G401.6 (cell line): ENCODE data around the gene ELOVL1.
"Not testable (repeated sequence)": the region's sequence is repeated elsewhere in the genome, so short reads cannot be mapped to it uniquely, and the experiment has no call there.

Source experiments
- FAIRE-seq: peaks from 2 replicates; lab custom pipeline; 2012; peaks lifted over from hg19 to GRCh38; lab: Jason Lieb, UNC

The ELOVL1 gene

DNA sequence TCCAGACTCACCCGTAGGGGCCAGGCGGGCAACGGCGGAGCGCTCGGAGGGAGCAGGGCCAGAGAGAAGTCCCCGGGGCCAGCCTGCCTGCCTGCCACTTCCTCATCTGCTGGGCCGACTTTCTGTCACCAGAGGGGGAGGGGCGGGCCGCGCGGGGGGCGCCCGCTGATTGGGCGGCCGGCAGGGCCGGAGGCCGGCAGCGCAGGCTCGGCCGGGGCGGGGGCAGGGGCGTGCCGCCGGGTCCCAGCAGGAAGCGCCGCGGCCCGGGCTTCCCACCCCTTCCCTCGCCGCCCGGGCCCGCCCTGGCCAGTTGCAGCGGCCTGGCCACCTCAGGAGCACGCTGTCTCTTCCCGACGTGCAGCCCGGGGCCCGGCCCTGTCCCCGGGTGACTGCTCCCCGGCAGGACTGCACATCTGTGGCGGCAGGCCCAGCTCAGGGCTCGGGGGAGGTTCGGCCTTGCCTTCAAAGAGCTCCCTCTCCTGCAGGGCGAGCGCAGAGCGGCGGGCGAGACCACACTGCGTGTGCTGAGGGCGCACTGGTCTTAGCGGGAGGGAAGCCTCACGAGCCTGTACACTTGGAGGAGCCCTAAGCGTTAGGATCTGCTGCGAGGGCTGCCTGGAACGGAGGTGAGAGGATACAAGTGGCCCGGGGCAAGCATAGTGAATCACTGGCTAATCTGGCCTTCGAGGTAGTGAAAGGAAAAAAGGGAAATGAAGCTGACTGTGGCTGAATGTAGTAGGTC, at the start of gene ELOVL1:
TSS of gene ELOVL1 (minus strand) at position 108 of the 742 bp plus-strand sequence. CDS start 2,402 bp downstream, outside the sequence.
- no peak for FAIRE-seq

GRCh38 chr1:43415901-43416300, 48.1 kb upstream of the ELOVL1 start:
- no peak for FAIRE-seq

GRCh38 chr1:43414634-43415223, 46.9 kb upstream of the ELOVL1 start:
- FAIRE-seq = no peak

DNA sequence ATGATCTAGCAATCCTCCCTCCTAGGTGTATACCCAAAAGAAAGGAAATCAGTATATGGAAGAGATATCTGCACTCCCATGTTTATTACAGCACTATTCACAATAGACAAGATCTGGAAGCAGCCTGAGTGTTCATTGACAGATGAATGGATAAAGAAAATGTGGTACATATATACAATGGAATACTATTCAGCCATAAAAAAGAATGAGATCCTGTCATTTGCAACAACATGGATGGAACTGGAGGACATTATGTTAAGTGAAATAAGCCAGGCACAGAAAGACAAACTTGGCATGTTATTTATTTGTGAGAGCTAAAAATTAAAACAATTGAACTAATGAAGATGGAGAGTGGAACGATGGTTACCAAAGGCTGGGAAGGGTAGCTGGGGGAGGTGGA, 45.6 kb upstream of the ELOVL1 start:
- FAIRE-seq = not testable (repeated sequence)

- no peak for FAIRE-seq
These were observed 42.8 kb upstream of the ELOVL1 start for GRCh38 chr1:43410571-43410970.

GRCh38 chr1:43405876-43406234, 38.0 kb upstream of the ELOVL1 start:
- FAIRE-seq = no peak

DNA sequence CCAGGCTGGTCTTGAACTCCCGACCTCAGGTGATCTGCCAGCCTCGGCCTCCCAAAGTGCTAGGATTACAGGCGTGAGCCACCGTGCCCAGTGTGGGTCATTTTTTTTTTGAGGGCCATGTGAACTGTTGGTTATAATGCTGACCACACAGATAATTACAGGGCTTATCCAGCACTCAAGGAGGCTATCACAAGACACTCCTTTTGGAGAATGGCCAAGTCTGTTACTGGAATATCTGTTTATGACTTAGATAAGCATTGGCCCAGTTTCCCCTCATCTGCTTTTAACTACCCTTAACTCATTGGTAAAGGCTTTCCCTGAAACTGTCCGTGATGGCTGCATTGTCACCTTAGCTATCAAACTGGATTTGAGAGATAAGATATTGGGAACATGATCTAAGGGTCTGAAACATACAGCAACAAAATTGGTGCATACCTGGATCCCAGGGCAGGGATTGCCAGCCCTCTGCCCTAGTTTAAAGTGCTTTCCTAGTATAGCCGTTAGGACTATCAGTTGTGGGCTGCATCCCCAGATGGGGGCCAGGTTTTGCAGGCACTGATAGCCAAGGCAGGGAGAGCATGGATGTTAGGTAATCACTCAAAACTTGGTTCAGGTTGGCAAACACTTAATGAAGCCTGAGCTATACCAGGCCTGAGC, 37.5 kb upstream of the ELOVL1 start:
- FAIRE-seq = no peak

GRCh38 chr1:43404353-43404752, 36.5 kb upstream of the ELOVL1 start:
- no peak for FAIRE-seq

- FAIRE-seq = no peak
These were observed 34.5 kb upstream of the ELOVL1 start for GRCh38 chr1:43402089-43402865.

DNA sequence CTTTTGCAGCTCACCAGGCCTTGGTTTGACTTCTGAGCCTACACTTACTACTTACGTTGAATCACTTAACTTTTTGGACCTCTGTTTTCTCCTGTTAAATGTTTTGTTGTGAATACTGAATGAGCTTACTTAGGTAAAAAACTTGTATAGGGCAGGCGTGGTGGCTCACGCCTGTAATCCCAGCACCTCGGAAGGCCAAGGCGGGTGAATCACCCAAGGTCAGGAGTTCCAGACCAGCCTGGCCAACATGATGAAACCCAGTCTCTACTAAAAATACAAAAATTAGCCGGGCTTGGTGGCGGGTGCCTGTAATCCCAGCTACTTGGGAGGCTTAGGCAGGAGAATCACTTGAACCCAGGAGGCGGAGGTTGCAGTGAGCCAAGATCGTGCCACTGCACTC, 32.6 kb upstream of the ELOVL1 start:
- FAIRE-seq = not testable (repeated sequence)

DNA sequence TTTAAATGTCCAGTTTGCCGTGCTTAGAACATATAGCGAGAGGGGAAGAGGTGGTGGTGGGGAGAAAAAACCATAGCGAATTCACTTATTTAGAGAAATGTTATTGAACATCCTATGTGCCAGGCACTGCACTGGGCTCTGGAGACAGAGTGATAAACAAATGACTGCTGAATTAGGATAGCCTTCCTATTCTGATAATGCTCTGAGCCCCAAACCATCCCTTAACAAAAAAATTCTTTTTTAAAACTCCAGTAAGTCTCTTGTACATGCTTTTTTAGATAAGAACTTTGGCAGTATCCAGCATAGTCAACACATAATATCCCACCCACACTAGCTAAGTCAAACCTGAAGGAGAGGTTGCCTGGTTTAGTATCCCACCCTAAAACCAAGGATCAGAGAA, 30.4 kb upstream of the ELOVL1 start:
- no peak for FAIRE-seq

GRCh38 chr1:43396059-43396458, 28.2 kb upstream of the ELOVL1 start:
- FAIRE-seq = no peak

GRCh38 chr1:43395523-43395922, 27.7 kb upstream of the ELOVL1 start:
- no peak for FAIRE-seq

DNA sequence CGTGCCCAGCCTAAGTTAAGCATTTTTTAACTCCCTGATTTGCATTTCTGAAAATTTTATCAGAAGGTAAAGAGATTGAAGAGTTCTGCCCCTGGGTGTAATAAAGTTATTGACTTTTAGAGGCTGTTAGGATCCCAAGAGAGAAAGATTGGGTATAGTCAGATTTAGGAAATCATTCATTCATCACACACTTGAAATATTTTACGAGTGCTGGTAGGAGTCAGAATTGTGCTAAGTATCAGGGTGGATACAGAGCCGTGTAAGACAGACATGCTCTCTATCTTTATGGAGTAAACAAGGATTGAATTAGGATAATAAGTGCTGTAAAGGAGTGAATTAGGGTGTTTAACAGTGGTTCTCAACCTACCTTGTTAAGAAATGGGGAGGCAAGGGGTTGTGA, 24.9 kb upstream of the ELOVL1 start:
- no peak for FAIRE-seq

DNA sequence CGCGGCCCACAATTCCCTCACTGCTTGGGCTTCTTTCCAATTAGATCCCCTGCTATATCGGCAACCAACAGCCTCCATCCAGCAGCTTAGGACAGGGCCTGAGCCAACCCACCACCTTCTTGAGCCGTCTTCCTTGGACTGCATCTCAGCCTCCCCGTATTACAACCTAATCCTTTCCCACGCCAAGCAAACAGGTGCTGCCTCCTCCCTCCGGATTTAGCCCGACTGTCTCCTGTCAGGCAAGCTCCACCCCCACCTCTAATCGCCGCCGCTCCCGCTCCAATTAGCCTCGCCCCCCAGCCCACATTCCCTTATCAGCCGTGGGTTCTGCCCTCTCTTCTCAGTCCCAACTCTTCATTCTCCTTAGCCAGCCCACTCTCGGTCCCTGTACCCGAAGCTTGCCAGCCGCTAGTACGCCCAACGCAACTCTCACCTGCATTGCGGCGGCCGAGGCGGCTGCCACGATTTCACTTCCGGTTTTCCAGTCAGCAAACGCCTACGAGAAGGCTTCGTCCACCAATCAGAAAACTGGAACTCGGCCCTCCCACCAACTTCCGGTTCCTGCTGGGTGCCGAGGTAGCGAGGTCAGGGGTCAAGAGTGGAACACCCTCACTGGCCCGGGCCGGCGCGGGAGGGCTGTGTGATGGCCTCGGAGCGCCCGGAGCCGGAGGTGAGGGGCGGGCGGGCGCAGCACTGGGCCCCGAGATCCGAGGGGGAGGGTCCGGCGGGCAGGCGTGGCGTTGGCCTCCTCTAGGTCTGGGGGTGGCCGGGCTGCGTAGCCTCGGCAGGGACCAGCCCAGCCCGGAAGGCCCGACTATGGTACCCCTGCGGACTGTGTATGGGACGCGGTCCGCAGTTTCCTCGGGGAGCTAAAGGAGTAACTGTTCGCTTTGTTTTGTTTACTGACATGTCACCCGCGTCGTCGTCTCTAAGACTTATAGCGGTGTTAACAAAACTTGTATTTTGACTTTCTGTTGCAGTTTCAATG, 21.8 kb upstream of the ELOVL1 start, which contains the start of the genes MED8 and SZT2:
TSS of gene MED8 (minus strand) at position 475 of the 988 bp plus-strand sequence. CDS start at position 439, 36 bp downstream.
TSS of gene SZT2 (plus strand) at position 574 of the 988 bp plus-strand sequence. CDS start at position 644, 70 bp downstream.
- FAIRE-seq = peak; percentile 89

DNA sequence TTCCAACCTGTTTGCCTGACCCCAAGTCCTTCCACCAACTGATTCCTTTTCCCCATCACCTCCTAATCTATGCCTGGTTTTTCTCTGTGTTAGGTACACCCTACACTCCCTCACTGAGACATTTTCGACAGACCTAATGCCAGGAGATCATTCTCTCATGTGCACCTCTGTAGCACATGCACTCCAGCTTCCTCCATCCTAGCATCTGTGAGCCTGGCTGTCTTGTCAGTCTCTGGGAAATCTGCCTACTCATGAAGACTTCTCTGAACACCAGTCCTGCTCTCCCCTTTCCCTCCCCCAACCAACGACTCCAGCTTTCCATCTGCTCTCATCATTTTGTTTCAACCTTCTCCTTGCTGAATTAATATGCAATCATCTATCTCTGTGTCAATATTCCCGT, 20.8 kb upstream of the ELOVL1 start:
- no peak for FAIRE-seq

GRCh38 chr1:43387976-43388599, 20.3 kb upstream of the ELOVL1 start:
- FAIRE-seq = no peak

DNA sequence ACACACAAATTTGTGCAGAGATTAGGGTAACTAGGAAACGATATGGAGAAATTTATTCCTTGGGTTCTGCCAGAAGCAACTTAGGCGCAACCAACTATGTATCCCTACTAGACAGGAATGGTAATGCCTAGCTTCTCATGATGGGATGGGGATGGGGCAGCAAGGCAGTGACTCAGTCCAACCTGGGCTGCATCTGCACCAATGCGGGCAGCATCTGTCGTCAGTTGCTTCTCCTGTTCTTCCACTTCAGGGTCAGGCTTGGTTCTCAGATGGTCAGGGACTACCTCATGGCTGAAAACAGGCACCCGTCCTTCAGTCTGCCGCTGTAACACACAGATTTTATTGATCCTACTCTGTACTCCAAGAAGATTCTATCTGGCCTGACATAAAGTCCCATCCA, 18.9 kb upstream of the ELOVL1 start:
- no peak for FAIRE-seq

DNA sequence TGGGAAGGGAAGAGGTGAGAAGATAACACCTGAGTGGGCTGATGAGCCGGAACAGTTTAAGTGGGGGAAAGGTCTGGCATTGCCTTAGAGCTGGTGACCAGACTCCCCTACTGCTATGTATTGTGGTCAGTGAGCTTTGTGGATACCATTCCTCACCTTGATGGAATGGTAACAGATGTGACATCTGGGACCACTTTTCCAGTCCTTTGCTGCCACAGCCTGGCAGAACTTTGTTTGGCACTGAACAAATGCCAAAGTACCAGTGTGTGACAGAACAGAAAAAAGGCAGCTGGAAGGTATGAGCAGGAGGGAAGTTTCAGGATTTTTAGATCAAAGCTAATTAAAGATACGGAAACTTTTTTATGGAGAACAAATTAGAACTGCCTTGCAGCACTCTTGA, 15.6 kb upstream of the ELOVL1 start:
- no peak for FAIRE-seq

DNA sequence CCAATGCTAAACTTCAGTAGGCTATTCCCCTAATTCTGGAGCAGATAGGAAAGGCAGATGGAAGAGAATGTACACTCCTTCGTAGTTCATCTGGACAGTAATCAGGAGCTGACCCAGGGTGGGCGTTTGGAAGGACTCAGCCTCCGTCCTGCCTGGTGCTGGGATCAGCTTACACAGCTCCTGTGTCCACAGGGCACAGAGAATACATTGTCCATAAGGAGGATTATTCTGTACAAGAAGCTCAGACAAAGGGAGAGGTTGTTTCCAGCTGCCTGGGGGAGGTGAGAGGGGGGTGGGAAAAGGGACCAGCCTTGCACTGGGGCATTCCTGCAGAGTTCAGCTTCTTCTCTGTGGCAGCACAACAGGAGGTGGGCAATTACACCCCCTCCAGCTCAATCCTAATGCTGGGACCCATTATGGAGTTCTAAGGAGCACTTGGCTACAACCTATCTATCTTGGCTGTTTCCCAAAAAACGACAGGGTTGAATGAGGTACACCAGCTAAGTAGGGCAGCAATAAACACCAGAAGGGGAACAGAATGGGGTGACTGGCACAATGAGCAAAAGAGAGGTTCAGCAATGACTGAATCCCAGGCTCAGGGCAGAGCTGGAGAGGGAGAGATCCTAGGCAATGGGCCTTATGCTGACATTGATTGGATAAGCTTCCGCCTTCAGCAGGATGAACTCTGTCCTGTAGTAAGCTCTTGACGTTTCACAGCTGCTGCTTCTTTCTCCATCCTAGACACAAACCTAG, 14.4 kb upstream of the ELOVL1 start:
- FAIRE-seq = no peak
